Fibroblast of skin of right quadriceps (primary cell): ENCODE data around the gene SSMEM1.
"Not testable (repeated sequence)": the region's sequence is repeated elsewhere in the genome, so short reads cannot be mapped to it uniquely, and the experiment has no call there.

ENCODE experiments used
- DNase-seq: peaks from one replicate; pipeline ENCODE4 v3.0.0-alpha.2; 2013

Gene SSMEM1, protein sequence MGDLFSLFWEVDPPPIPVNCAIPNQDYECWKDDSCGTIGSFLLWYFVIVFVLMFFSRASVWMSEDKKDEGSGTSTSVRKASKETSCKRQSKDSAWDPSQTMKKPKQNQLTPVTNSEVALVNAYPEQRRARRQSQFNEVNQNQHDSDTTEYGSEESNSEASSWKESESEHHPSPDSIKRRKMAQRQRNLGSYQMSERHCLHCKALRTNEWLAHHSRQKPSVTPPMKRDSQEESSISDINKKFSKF

DNA sequence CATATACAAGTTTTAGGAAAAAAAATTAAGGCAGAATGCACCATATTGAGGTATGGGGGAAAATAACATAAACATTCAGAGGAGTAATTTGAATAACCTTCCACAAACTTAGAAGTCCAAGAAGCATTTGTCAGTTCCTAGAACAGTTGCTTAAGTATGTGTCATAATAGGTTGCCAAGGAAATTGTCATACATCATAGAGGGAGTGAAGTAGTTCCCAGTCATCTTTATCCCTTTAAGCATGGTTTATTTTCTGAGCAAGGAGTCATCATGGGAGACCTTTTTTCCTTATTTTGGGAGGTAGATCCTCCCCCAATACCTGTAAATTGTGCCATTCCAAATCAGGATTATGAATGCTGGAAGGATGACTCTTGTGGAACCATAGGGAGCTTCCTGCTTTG lies at the start of gene SSMEM1:
TSS of gene SSMEM1 (plus strand) at position 219 of the 400 bp plus-strand sequence. CDS start at position 270, 51 bp downstream.
- DNase-seq: peak; percentile 79

DNA sequence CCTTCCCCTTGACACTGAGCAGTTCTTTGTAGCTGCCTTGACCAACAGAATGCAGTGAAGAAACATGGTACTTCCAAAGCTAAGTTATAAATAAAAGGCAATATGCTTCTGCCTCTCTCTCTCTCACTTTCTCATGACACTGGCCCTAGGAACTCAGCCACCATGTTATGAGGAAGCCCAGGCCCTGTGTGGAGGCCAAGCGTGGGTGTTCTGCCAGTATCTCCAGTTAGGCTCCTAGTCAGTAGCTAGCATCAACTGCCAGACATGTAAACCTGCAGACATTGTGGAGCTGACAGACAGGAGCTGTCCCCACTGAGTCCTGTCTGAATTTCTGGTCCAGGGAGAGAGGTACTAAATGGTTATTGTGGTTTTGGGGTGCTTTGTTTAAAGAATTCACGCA lies 47.6 kb upstream of the SSMEM1 start:
- no peak for DNase-seq

DNA sequence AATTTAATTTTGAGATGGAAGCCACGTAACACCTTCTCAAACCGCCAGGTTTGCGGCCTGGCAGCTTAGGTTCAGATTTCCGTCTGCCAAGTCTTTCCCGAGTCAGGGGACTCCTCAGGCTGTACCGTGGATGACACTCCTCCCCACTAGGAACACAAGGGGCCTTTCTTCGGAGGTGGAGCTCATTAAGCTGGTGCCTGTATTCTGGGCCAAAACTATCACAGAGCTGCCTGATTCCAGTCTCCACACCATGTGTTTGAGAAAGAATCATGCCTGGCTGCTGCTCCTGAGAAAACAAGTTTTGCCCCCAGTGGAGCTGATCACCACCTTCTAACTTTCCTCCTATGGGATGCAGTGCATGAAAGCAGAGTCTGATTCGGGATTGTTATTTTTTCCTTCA lies 47.2 kb upstream of the SSMEM1 start:
- DNase-seq: no peak

DNA sequence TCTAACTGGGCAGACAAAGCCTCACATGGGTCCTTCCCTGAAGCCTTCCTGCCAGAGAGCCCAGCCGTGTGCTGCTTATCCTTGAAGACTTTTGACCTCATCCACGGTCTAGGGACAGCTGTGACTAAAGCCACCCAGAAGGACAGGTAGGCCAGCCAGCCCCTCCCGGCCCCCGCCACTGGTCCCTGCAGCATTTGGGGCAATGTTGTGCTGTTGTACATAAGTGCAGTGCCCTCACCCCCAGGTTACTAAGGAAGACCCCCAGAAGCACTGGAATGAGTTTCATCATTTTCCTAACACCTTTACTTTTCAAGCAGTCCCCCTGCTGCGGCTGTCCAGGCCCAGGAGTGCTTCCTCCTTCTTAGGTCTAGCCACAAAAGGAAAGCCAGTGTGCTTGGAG lies 45.5 kb upstream of the SSMEM1 start:
- DNase-seq: no peak

DNA sequence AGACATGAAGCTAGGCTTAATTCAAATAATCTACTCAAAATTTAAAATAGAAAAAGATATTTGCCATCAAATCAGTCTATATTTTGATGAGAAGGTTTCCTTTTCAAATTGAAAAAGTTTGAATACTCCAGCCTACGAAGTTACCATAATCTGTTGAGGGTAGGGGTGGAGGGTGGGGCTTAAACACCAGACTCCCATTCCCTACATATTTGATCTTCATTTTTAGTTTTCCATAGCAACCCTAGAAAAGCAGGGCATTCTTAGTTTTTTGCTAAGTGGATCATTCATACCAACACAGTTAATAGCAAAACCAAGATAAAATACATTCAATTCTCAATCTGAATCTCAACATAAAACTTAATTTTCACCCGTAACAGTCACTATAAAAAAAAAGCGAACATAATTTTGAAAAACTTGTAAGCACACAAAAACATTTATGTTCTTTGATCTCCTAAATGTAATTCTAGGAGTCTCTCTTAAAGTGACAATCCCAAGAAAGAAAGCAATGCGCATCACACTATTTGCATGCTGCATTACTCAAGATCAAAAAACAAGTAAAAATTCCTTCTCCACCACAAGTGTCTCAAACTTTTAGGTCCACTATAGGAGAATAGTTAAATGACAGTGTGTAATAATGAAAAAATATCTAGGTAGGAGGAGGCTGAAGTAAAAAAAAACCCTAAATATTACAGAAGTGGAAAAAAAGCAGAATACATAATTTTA lies 33.3 kb upstream of the SSMEM1 start:
- DNase-seq: no peak

DNA sequence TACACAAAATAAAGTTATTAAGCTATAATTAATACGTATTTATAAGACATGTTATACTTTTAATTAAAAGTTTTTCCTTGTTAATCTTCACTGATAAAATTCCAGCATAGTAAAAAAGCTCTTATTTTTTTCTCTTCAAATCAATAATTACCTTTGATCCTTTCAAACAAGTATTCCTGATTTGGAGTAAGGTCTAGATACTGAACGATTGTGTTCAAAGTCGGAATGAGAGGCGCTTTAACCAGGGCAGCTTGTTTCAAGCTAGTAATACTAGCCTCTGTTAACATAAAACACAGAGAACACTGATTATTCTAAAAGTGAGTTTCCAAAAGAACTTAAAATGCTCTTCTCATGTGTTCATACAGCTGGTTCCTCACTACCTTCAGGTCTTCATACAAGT lies 29.4 kb upstream of the SSMEM1 start:
- DNase-seq: no peak

DNA sequence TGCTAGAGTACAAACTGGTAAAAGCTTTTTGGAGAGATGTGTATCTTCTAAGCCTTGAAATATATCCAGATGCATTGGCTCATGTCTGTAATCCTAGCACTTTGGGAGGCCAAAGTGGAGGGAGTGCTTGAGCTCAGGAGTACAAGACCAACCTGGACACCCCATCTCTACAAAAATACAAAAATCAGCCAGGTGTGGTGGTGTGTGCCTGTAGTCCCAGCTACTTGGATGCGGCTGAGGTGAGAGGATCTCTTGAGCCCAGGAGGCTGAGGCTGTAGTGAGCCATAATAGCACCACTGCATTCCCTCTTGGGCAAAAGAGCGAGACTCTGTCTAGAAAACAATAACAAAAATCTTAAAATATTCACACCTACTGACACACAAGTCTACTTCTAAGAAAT lies 28.0 kb upstream of the SSMEM1 start:
- no peak for DNase-seq

DNA sequence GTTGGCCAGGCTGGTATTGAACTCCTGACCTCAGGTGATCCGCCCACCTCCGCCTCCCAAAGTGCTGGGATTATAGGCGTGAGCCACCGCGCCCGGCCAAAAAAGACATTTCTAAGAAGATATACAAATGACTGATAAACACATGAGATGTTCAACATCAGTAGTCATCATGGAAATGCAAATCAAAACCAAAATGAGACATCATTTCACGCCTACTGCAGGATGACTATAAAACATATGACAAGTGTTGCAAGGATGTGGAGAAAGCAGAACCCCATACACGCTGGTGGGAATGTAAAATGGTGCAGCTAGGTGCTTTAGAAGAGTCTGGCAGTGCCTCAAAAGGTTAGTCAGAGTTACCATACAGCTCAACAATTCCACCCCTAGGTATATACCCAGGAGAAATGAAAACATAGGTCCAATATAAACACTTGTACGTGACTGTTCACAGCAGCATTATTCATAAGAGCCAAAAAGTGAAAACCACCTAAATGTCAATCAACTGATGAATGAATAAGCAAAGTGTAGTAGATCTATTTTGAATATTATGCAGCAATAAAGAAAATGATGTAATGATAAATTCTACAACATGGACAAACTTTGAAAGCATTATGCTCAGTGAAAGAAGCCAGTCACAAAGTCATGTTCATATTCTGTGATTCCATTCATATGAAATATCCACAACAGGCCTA lies 26.9 kb upstream of the SSMEM1 start:
- peak; percentile 39 for DNase-seq

DNA sequence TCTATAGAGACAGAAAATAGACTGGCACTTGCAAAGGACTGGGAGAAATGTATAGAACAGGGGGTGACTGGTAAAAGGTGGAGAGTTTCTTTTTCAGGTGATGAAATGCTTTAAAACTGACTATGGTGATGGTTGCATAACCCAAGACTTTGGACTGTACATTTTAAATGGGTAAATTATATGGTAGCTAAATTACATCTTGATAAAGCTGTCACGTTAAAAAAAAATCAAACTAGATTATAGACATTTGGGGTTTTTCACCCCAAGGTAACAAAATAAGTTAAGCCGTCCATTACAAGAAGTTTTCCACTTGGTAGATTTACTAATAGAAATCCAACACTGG lies 26.4 kb upstream of the SSMEM1 start:
- DNase-seq: no peak

DNA sequence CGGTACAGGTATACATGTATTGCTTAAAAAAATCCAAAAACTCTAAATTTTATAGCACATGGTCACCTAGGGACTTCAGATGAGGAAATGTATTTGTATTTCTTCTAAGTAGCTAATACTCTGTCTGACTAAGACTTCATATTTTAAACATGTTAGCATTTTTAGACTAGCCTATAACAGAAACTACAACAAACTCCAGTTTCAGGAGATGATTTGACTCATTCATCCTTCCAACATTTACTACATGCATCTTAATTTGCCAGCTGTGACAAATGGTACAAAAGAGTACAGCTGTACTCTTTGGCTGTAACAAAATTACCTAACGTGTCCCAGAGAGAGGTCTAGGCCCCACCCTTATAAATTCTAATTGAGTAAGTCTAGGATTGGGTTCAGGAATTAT lies 24.7 kb upstream of the SSMEM1 start:
- no peak for DNase-seq

DNA sequence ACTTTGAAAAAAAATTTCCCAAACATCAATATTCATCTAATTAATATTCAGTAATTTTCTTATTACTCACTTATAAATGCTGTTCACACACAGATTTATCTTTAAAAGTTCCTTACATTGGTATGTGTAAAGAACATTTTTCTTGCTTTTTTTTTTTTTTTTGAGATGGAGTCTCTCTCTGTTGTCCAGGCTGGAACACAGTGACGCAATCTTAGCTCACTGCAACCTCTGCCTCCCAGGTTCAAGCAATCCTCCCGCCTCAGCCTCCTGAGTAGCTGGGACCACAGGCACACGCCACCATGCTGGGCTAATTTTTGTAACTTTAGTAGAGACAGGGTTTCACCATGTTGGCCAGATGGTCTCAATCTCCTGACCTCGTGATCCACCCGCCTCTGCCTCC lies 23.3 kb upstream of the SSMEM1 start:
- DNase-seq: not testable (repeated sequence)

DNA sequence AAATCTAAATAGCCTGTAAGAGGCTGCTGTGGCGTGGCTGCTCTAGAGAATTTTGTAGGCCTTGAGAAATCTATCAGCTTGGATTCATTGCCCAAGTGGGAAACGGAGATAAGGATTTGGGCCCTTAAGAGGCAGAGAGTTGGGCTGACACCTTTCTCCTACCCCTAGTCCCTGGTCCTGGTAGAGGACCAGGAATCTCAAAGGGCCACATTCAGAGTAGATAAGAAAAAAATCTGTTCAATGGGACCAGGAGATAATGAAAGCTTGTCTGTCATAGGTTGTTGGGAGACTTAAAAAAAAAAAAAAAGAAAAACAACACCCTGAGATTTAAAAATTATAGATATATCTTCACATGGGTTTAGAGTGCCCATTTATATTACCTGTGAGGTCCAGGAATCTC lies 20.3 kb upstream of the SSMEM1 start:
- DNase-seq: no peak

DNA sequence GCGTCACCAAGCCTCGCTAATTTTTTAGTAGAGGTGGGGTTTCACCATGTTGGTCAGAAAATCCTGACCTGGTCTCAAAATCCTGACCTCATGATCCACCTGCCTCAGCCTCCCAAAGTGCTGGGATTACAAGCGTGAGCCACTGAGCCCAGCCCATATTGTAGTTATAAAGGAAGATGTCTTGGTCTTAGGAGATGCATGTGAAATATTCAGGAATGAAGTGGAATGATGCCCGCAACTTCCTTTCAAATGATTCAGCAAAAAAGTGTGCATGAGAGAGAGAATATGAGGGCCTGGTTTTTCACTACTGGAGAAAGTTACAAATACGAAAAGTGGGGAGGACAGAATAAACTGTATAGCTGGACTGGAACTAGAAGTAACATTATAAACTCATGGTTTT lies 18.3 kb upstream of the SSMEM1 start:
- DNase-seq: peak; percentile 64

DNA sequence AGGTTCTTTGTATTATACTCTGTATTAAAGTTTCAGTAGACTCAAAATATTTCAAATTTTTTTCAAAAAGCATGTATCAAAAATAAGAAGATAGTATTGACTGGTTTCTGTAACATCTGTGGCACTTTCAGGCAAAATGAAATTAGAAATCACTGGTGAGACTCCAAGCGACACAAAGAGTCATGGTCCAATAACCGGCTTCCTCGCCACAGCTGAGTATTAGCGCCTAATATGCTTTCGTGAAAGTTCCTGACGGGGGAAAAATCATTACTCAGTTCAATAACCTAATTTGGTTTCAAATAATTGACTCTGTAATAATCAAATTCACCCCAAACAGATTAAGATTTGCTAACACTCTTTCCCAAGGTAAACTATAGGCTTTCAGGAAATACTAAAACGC lies 15.9 kb upstream of the SSMEM1 start:
- no peak for DNase-seq

DNA sequence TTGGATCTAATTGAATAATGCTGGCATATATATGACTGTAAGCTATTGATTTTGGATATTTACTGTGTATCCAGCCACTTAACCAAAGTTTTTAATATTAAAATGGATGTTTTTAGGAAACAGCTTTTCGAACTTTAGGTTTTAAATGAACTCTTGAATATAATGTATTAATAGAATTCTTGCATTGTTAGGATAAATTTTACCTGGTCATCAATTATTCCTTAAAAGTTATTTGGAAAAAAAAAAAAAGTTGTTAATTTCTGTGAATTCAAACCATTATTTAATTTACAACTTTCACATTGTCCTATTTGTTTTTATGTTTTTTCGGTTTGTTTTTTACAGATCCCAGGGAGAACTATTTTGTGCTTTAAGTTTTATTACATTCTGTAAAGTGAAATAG lies 12.3 kb upstream of the SSMEM1 start:
- no peak for DNase-seq

DNA sequence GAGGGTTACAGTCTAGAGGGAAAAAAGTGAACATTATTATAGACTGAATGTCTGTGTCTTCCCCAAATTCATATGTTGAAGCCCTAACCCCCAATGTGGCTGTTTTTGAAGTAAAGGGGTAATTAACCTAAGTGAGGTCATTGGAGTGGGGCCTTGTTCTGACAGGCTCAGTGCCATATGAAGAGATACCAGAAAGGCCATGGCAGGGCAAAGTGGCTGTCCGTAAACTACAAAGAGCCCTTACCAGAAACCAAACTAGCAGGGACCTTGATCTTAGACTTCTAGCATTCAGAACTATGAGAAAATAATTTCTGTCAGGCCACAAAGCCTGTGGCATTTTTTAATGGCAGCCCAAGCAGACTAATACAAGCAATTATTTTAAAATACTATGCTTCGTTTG lies 11.2 kb upstream of the SSMEM1 start:
- DNase-seq: no peak

DNA sequence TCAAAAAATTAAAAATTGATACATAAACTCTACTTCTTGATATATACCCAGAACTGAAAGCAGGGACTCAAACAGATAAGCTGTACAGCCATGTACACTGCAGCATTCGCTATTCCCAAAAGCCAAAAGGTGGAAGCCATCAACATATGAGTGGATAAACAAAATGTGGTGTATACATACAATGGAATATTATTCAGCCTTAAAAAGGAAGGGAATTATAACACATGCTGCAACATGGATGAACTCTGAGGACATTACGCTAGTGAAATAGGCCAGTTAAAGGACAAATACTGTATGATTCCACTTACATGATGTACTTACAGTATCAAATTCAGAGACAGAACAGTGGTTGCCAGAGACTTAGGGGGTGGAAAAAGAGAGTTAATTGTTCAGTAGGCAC lies 10.6 kb upstream of the SSMEM1 start:
- DNase-seq: no peak

DNA sequence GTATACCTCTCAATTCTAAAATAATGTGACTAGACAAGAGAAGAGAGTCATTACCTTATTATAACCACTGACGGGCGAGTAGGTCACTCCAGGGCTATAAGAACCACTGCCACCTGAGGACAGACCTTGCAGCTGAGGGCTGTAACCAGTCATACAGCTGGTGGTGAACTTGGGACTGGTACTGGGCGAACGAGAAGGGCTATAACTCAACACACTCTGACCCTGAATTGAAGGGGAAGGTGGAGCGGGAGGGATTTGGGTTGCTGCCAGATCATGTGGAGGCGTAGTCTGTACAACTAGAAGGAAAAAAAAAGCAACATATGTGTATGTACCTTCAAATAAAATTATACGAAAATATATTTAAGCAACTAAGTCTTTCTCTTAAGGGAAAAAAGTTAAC lies 5.9 kb upstream of the SSMEM1 start:
- DNase-seq: no peak

DNA sequence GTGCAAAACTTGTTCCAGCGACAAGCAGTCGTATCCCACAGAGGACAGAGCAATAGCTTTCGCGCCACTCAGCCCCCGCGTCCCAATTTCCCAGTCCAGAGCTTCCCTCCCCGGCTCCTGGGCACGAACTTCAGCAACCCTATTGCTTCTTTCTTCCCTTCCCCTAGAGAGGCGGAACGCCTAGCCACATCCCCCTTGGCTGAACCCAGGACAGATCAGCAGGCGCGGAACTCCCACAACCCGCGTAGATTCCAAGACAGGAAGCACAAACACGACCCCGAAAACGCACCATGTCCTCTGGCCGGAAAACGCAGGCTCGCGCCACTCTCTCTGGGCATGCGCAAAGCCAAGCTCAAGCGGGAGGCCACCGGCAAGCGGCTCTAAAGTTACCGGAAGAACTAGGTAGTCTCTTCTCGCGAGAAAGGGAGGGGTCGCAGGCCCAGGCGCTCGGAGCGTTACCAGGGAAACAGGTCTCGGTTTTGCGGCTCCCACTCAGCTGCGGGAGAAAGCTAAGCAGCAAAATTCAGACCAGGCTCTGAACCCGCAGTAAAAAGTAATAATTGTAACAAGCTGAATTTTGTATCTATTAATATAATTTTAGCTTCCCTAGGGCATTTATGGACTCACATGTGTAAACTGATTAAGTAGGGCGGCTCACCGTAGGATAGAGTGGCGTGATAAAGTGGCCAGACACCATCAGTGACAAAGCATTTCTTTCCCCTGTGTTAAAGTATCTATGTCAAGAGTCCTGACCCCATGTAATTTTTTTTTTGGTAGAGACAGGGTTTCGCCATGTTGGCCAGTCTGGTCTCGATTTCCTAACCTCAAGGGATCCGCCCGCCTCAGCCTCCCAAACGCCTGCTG lies 2.3 kb upstream of the SSMEM1 start, which contains the start of gene TMEM209:
TSS of gene TMEM209 (minus strand) at position 323 of the 864 bp plus-strand sequence. CDS start at position 292, 31 bp downstream.
- DNase-seq: peak; percentile 97

DNA sequence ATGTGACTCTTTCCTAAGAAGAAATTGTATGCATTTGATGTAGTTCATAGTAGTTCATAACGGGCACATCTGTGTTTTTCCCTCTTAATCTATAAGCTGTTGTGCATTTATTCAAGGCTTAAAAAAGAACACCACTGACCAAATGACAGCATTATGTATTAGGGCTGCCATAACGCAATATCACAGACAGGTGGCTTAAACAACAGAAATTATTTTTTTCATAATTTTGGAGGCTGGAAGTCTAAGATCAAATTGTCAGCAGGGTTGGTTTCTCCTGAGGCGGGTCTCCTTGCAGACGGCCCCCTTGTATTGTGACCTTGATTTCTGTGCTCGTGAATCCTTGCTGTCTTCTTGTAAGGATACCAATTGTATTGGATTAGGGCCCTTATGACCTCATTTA lies 627 bp upstream of the SSMEM1 start:
- no peak for DNase-seq

DNA sequence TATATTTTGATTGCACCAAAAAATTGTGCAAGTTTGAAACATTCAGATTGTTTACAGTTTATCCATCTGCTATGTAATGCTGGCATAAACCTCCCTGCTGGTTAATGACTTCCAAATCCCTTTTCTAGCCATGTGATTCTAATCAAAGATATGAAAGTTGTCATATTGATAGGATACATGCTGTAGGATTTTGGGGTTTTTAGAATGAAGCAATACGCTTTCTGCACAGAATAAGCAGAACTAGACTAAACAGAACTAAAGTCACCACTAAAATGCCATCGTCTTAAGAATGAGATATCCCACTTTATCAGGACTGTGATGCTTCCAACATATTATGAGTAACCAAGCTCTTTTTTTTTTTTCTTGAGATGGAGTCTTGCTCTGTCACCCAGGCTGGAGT lies 856 bp downstream of the SSMEM1 start:
- DNase-seq: peak; percentile 21

DNA sequence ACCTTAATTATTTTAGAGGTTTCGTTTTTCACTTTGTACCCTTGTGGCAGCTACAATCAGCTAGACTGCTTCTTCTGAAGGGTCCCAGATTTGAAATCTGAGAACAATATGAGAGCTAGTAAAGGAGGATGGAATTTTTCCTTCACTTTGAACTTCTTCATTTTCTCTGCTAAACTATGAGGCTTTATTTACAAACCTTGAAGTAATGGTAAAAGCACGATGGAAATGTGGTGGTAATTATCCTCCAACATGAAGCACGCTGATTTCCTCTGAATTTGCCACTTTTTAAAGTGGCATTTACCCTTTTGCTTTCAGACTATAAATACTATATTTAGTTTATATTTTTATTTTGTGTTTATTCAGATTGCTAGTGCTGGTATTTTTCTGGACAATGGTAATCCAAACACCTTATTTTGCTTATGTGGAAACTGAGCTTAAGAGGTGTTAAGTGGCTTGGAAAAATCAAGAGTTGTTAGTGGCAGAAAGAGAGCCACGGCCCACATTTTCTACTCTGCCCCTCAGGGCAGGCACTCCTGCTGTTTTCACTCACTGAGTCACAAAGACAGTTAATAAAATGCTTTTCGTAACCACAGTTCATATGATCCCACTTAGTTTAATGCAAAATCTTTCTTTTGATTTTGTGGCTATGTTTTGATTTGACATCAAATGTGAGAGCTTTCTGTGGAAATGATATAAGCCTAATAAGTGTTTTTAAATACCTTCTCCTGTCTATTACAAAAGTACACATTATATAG lies 2.7 kb downstream of the SSMEM1 start:
- peak; percentile 68 for DNase-seq
